ENCODE results near the gene VOPP1. TPM values are rescaled to one million over a fixed set of nuclear protein-coding genes. Genes with fewer than 3 reads are reported as not detected.

The VOPP1 gene
- total RNA-seq, 6 experiments from 2014 or later = 103 to 135 (median 122) TPM

DNA sequence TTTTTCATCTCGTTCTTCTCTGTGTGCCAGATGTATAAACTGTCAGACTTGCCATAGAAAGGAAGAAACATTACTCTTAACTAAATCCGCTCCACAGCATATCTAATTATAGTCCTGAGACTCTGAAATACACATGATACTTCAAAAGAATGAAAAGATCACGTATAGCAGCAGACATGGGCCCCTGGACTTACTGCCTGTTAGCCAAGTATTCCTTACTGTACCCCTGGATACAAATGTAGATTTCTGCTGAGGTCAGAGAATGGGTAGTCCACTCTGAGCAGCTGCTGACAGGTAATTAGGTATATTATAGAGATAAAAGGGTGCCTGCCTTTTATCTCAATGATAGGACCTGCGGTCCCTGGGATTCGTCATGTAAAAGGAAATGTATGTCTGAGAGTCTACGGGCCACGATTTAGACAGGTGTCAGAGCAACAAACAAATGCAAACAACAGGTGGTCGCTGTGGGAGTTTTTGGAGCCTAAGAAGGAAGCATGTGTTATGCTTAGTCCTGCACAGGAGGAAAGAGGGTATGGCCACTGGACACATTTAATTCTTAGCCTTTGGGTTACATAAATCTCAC lies 69.4 kb downstream of the VOPP1 start:
- TF ChIP-seq, protein P1, sequence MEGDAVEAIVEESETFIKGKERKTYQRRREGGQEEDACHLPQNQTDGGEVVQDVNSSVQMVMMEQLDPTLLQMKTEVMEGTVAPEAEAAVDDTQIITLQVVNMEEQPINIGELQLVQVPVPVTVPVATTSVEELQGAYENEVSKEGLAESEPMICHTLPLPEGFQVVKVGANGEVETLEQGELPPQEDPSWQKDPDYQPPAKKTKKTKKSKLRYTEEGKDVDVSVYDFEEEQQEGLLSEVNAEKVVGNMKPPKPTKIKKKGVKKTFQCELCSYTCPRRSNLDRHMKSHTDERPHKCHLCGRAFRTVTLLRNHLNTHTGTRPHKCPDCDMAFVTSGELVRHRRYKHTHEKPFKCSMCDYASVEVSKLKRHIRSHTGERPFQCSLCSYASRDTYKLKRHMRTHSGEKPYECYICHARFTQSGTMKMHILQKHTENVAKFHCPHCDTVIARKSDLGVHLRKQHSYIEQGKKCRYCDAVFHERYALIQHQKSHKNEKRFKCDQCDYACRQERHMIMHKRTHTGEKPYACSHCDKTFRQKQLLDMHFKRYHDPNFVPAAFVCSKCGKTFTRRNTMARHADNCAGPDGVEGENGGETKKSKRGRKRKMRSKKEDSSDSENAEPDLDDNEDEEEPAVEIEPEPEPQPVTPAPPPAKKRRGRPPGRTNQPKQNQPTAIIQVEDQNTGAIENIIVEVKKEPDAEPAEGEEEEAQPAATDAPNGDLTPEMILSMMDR (IDR thresholded peaks at IDR 0.05) = no peak
- no peak for DNase-seq
- no peak overlapping the region for H3K4me3 Mint-ChIP-seq
- no peak overlapping the region for H3K27ac Mint-ChIP-seq
- peaks cover 32% of the 10 kb centered on the region for H3K4me1 Mint-ChIP-seq (ENCODE audit: low read depth)
- no peaks in the 10 kb centered on the region; the same call in 1 of the 2 replicates for H3K27me3 Mint-ChIP-seq (ENCODE audit: insufficient read depth)
- no peaks in the 10 kb centered on the region for H3K9me3 Mint-ChIP-seq
- H3K36me3 Mint-ChIP-seq (ENCODE audit: low read depth) = peaks cover 18% of the 10 kb centered on the region

DNA sequence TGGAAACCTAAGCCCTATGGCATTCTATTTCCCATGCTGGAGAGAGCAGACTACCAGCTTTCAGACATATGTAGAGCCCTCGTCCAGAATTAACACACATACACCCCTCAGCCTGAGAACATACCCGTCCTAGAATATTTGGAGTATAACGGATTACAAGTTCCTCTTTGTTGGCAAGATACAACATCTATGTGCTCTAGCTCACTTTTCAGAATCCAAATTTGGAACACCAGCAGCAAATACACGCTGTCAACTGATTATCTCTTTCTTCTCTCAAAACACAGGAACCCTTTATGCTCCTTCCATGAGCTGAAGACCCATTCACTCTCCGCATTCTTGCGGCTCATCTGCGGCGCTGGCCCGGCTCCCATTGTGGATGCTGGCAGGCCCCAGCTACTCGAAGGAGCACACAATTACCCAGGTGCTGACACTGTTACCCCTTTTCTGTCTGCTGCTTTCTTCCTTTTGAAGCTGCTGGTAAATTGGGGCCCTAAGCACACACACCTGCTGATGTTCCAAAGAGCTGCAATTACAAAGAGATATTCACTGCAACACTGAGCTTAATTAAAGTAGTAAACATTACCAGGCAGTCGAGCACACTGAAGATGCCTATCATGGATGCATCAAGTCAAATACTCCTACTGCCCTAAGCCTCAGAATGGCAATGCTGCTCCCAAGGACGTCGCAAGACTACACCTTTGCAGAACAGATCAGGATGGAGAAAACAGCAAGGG lies 70.0 kb downstream of the VOPP1 start:
- DNase-seq = no peak
- H3K4me1 Mint-ChIP-seq (ENCODE audit: low read depth) = peaks cover 27% of the 10 kb centered on the region
- H3K4me3 Mint-ChIP-seq = no peak overlapping the region
- TF ChIP-seq, protein P1 (IDR thresholded peaks at IDR 0.05) = no peak
- H3K27ac Mint-ChIP-seq = no peak overlapping the region
- H3K36me3 Mint-ChIP-seq (ENCODE audit: low read depth) = peaks cover 13% of the 10 kb centered on the region
- no peaks in the 10 kb centered on the region; the same call in 1 of the 2 replicates for H3K27me3 Mint-ChIP-seq (ENCODE audit: insufficient read depth)
- no peaks in the 10 kb centered on the region for H3K9me3 Mint-ChIP-seq

DNA sequence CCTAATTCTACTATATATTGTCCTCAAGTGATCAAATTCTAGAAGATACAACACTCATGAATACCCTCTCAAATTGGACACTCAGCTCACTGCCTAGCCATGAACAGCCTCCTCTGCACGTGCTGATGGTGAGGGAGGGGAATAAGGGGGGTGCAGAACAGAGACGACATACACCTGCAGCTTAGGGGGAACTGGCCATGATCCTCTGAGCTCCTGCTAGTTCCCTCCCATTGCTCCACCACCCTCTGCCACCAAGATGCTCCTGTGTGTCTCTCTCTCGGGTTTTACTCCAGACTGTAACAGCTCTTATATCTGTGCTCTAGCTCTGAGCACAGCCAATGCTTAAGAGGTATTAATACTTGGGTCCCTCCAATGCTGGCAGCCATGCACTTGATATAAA lies 70.7 kb downstream of the VOPP1 start:
- no peak overlapping the region; the same call in 1 of the 2 replicates for H3K27ac Mint-ChIP-seq
- TF ChIP-seq, protein P1 (IDR thresholded peaks at IDR 0.05) = no peak

DNA sequence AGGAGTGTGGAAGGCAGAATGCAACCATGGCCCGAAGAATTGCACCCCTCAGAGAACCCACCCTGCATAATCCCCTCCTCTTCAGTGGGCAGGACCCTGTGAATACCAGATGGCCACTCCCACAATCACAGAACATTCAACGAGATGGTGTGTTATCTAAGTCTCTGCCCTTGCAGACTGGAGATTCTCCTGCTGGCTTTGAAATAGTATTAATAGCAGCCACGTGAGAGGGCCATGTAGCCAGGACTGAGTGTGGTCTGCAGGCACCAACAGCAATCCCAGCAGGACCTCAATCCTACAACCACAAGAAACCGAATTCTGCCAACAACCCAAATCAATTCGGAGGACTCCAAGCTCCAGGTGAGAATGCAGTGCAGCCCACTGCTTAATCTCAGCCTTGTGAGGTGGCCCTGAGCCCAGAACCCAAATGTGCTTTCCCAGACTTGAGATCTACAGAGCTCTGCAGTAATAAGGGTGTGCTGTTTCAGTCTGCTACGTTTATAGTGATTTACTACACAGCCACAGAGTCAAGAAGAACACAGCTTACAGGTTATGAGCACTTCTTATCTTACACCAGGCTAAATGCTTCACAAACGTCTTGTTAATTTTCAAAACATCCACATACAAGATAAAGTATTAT lies 72.1 kb downstream of the VOPP1 start:
- TF ChIP-seq, protein P1 (IDR thresholded peaks at IDR 0.05) = no peak
- Mint-ChIP-seq H3K36me3 (ENCODE audit: low read depth) (peaks cover 12% of the 10 kb centered on the region), H3K27me3 (ENCODE audit: insufficient read depth) (no peaks in the 10 kb centered on the region; the same call in 1 of the 2 replicates), H3K4me1 (ENCODE audit: low read depth) (peaks cover 26% of the 10 kb centered on the region), H3K9me3 (no peaks in the 10 kb centered on the region), H3K27ac (no peak overlapping the region), H3K4me3 (no peak overlapping the region)
- no peak for DNase-seq

More for the DNA sequence above, 70.7 kb downstream of the VOPP1 start:
- H3K4me1 Mint-ChIP-seq (ENCODE audit: low read depth) = peaks cover 27% of the 10 kb centered on the region
- no peak for DNase-seq
- no peaks in the 10 kb centered on the region for H3K9me3 Mint-ChIP-seq
- no peaks in the 10 kb centered on the region; the same call in 1 of the 2 replicates for H3K27me3 Mint-ChIP-seq (ENCODE audit: insufficient read depth)
- H3K36me3 Mint-ChIP-seq (ENCODE audit: low read depth) = peaks cover 13% of the 10 kb centered on the region
- H3K4me3 Mint-ChIP-seq = no peak overlapping the region

DNA sequence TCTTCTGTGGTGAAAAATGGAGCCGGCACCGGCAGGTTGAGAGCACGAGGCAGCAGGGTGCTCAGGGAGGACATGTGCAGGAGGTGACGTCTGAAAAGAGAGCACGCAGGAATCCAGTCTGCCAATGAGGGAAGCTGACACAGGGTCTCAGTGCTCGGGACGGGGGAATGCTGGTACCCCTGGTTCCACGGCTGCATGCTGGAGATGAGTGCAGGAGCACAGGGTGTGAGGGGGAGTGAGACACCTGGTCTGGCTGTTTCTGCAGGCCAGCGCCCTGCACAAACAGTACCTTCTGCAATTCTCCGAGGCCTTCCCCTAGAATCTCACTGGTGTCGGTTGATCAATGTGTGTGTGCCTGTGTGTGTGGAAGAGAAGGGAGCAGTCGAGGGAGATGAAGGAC lies 72.7 kb downstream of the VOPP1 start:
- H3K36me3 Mint-ChIP-seq (ENCODE audit: low read depth) = peaks cover 15% of the 10 kb centered on the region
- H3K27me3 Mint-ChIP-seq (ENCODE audit: insufficient read depth) = no peaks in the 10 kb centered on the region; the same call in 1 of the 2 replicates
- H3K4me1 Mint-ChIP-seq (ENCODE audit: low read depth) = peaks cover 21% of the 10 kb centered on the region
- no peak overlapping the region for H3K27ac Mint-ChIP-seq
- H3K9me3 Mint-ChIP-seq = no peaks in the 10 kb centered on the region
- H3K4me3 Mint-ChIP-seq = no peak overlapping the region
- TF ChIP-seq, protein P1 (IDR thresholded peaks at IDR 0.05) = no peak
- no peak for DNase-seq

Data from HFFc6 (cell line).